Hematopoietic multipotent progenitor cell treated with erythropoietin and hydrocortisone succinate and interleukin-3 and kit ligand, for 4 days (in vitro differentiated cells): ENCODE measurements around the gene MYCBP2.
"Not testable (repeated sequence)": the region's sequence is repeated elsewhere in the genome, so short reads cannot be mapped to it uniquely, and the experiment has no call there.

Experiments used
- DNase-seq: peaks from one replicate; pipeline ENCODE4 v3.0.0-alpha.2; 2015

MYCBP2 gene

GRCh38 chr13:77289851-77290250 lies 37.0 kb downstream of the MYCBP2 start:
- DNase-seq: no peak

GRCh38 chr13:77285632-77286031 lies 41.3 kb downstream of the MYCBP2 start:
- not testable (repeated sequence) for DNase-seq

- no peak for DNase-seq
These were observed 41.8 kb downstream of the MYCBP2 start for GRCh38 chr13:77285098-77285497.

- no peak for DNase-seq
These were observed 52.8 kb downstream of the MYCBP2 start for GRCh38 chr13:77274126-77274525.

- no peak for DNase-seq
These were observed 57.8 kb downstream of the MYCBP2 start for GRCh38 chr13:77269141-77269540.

GRCh38 chr13:77267362-77267761 lies 59.5 kb downstream of the MYCBP2 start:
- no peak for DNase-seq

- DNase-seq: no peak
These were observed 61.6 kb downstream of the MYCBP2 start for GRCh38 chr13:77265336-77265735.

GRCh38 chr13:77262198-77262597 lies 64.7 kb downstream of the MYCBP2 start:
- no peak for DNase-seq

GRCh38 chr13:77250975-77251374 lies 75.9 kb downstream of the MYCBP2 start:
- no peak for DNase-seq

GRCh38 chr13:77245224-77245623 lies 81.7 kb downstream of the MYCBP2 start:
- DNase-seq: not testable (repeated sequence)

GRCh38 chr13:77239312-77239711 lies 87.6 kb downstream of the MYCBP2 start:
- no peak for DNase-seq

- peak; percentile 12 for DNase-seq
These were observed 91.4 kb downstream of the MYCBP2 start for GRCh38 chr13:77235456-77236022.

- DNase-seq: no peak
These were observed 93.7 kb downstream of the MYCBP2 start for GRCh38 chr13:77233159-77233558.

- no peak for DNase-seq
These were observed 96.3 kb downstream of the MYCBP2 start for GRCh38 chr13:77230560-77230959.

- no peak for DNase-seq
These were observed 100.9 kb downstream of the MYCBP2 start for GRCh38 chr13:77225946-77226345.

GRCh38 chr13:77222909-77223308 lies 104.0 kb downstream of the MYCBP2 start:
- no peak for DNase-seq

- DNase-seq: peak; percentile 30
These were observed 104.7 kb downstream of the MYCBP2 start for GRCh38 chr13:77222000-77222690.

GRCh38 chr13:77219401-77219800 lies 107.5 kb downstream of the MYCBP2 start:
- peak; percentile 36 for DNase-seq

- DNase-seq: no peak
These were observed 108.6 kb downstream of the MYCBP2 start for GRCh38 chr13:77218274-77218673.

GRCh38 chr13:77215543-77215942 lies 111.4 kb downstream of the MYCBP2 start:
- DNase-seq: no peak

GRCh38 chr13:77213644-77214043 lies 113.2 kb downstream of the MYCBP2 start:
- no peak for DNase-seq

GRCh38 chr13:77207943-77208342 lies 119.0 kb downstream of the MYCBP2 start:
- peak; percentile 30 for DNase-seq

- DNase-seq: not testable (repeated sequence)
These were observed 127.9 kb downstream of the MYCBP2 start for GRCh38 chr13:77198995-77199394.

- no peak for DNase-seq
These were observed 130.8 kb downstream of the MYCBP2 start for GRCh38 chr13:77196052-77196618.
